ENCODE data around the gene ZNF507. TPM values are rescaled to one million over a fixed set of nuclear protein-coding genes. Genes with fewer than 3 reads are reported as not detected.
A peak's percentile ranks its signal among the peaks of the same experiment; 100 is the strongest.

The ZNF507 gene
- total RNA-seq, 4 donors from 2014 or later: 20.3 to 30.0 (median 22.5) TPM

GRCh38 chr19:32322541-32322940, 22.9 kb upstream of the ZNF507 start:
- peak; percentile 12 for DNase-seq
- Histone ChIP-seq H3K36me3 (no peaks in the 10 kb centered on the region), H3K9me3 (no peaks in the 10 kb centered on the region), H3K27ac (no peak overlapping the region), H3K4me1 (no peaks in the 10 kb centered on the region), H3K4me3 (no peak overlapping the region), H3K27me3 (no peaks in the 10 kb centered on the region)
- TF ChIP-seq POLR2AphosphoS5 (IDR thresholded peaks at IDR 0.05): no peak
- TF ChIP-seq EP300 (IDR thresholded peaks at IDR 0.05; ENCODE audit: low read depth): no peak
- TF ChIP-seq CTCF (IDR thresholded peaks at IDR 0.05): no peak
- no peak for TF ChIP-seq POLR2A (IDR thresholded peaks at IDR 0.05)
- 59 to 67% methylated on average over 1 to 7 of the region's 7 CpGs for WGBS, 2 donors (ENCODE audit: low coverage in 1 of 2)
- in situ Hi-C loops (cut with MboI; ENCODE audit: low pct_ligation_motif_present in 1 of 4, low pct_unique_long_range_greater_than_20kb in 1 of 4, low sequenced_read_pairs in 3 of 4) (loop anchor here in 3 of 4 donors (25.0 kb wide), 1 partner anchor 240 kb away; no protein-coding TSS in a partner anchor), intact Hi-C loops (cut with DNase I; ENCODE audit: low total_unique reads) (no loop called here)

DNA sequence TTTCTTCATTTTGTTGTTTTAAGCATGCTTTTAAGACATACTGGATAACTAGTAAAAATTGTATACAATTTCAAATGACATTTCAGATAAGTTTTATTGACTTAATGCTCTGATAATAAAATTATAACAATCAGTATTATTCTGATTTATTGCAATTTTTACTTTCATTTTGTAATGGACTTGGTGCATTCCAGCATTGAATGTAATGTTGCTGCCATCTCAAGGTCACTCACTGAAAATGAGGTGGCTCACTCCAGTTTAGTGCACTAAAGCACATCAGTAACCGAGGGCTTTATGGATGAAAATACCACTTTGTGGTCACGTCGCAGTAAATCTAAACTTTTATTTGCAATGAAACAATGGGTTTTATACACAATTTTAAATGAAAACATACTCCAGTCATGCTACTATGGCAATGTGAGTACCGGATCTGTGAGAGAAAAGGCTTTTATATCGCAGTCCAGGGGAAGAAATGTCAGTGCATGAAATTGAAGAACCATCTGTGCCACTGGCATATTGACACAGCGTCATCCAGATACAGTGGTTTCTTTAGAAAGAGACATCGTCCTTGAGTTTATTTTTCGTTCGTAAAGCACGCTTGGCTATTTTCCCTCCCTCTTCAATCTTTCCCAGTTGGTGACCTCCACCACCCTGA, 20.7 kb upstream of the ZNF507 start:
- no peaks in the 10 kb centered on the region for H3K9me3 ChIP-seq
- H3K27ac ChIP-seq: no peak overlapping the region
- no peaks in the 10 kb centered on the region for H3K4me1 ChIP-seq
- no peak for DNase-seq
- H3K36me3 ChIP-seq: no peaks in the 10 kb centered on the region
- 69 to 82% methylated on average over 10 of the region's 10 CpGs for WGBS, 2 donors (ENCODE audit: low coverage in 1 of 2)
- intact Hi-C loops (cut with DNase I; ENCODE audit: low total_unique reads): no loop called here
- H3K27me3 ChIP-seq: peaks cover 4% of the 10 kb centered on the region
- TF ChIP-seq POLR2A (IDR thresholded peaks at IDR 0.05) (no peak), POLR2AphosphoS5 (IDR thresholded peaks at IDR 0.05) (no peak), CTCF (IDR thresholded peaks at IDR 0.05) (no peak), EP300 (IDR thresholded peaks at IDR 0.05; ENCODE audit: low read depth) (no peak)
- no peak overlapping the region for H3K4me3 ChIP-seq
- in situ Hi-C loops (cut with MboI; ENCODE audit: low pct_ligation_motif_present in 1 of 4, low pct_unique_long_range_greater_than_20kb in 1 of 4, low sequenced_read_pairs in 3 of 4): loop anchor here (25.0 kb wide), 1 partner anchor 238 kb away; no protein-coding TSS in a partner anchor

DNA sequence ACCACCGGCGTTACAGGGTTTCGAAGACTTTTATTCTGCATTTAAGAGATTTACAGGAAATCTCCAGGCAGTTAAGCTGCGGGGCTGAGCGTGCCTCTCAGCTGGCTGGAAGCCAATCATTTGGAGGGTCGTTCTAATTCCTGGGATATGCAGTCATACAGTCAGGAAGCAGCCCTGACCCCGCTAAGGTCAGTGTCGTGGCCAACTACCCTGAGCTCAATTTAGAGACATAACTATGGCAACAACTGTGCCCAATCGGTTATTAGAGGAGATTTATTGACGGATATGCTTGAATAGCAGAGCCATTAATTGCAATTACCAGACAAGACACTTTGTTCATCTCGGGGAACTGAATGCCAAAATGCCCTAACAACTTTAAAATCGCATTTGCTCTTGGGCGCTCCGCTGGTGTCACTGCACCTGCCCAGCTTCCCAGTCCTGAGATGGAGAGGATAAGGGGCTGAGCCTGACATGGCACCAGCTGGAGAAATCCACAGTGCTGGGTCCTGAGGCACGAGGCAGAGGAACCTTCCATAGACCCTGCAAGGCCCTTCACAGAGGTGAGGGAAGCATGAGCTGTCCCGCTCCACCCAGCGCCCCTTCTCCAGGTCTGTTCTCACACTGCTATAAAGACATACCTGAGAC, 15.1 kb upstream of the ZNF507 start:
- Histone ChIP-seq H3K4me1 (no peaks in the 10 kb centered on the region), H3K36me3 (no peaks in the 10 kb centered on the region), H3K27me3 (peaks cover 4% of the 10 kb centered on the region), H3K9me3 (no peaks in the 10 kb centered on the region), H3K4me3 (no peak overlapping the region), H3K27ac (no peak overlapping the region)
- in situ Hi-C loops (cut with MboI; ENCODE audit: low pct_ligation_motif_present in 1 of 4, low pct_unique_long_range_greater_than_20kb in 1 of 4, low sequenced_read_pairs in 3 of 4): loop anchor here in 1 of 4 donors (25.0 kb wide), 1 partner anchor 232 kb away; no protein-coding TSS in a partner anchor
- TF ChIP-seq POLR2AphosphoS5 (IDR thresholded peaks at IDR 0.05) (no peak), POLR2A (IDR thresholded peaks at IDR 0.05) (no peak), EP300 (IDR thresholded peaks at IDR 0.05; ENCODE audit: low read depth) (no peak)
- 69 to 81% methylated on average over 6 to 17 of the region's 17 CpGs for WGBS, 2 donors (ENCODE audit: low coverage in 1 of 2)
- no peak for DNase-seq
- intact Hi-C loops (cut with DNase I; ENCODE audit: low total_unique reads): no loop called here

DNA sequence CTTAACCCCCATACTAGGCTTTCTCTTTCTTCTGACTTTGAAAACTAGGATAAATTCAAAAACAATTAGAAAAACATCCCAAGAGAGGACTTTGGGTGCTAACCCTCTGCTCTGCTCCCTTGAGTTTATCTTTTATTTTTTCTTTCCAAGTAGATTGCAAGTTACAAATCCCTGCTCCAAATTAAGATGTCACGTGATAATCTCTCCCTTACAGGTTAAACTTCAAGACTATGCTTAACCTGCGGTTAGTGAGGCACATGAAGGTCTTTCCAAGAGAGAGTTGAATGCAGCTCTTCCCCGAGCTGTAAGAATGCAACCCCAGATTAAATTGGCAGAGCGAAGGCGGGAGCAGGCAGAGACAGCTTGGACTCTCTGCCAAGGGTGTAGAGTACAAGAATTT, 12.2 kb upstream of the ZNF507 start:
- H3K36me3 ChIP-seq: no peaks in the 10 kb centered on the region
- peaks cover 4% of the 10 kb centered on the region for H3K27me3 ChIP-seq
- no peak for TF ChIP-seq CTCF (IDR thresholded peaks at IDR 0.05)
- no peak for TF ChIP-seq POLR2A (IDR thresholded peaks at IDR 0.05)
- no peak for TF ChIP-seq POLR2AphosphoS5 (IDR thresholded peaks at IDR 0.05)
- intact Hi-C loops (cut with DNase I; ENCODE audit: low total_unique reads) (no loop called here), in situ Hi-C loops (cut with MboI; ENCODE audit: low pct_ligation_motif_present in 1 of 4, low pct_unique_long_range_greater_than_20kb in 1 of 4, low sequenced_read_pairs in 3 of 4) (loop anchor here in 1 of 4 donors (25.0 kb wide), 1 partner anchor 229 kb away; no protein-coding TSS in a partner anchor)
- H3K4me1 ChIP-seq: peaks cover 0 to 6% (median 0%) of the 10 kb centered on the region in 4 donors
- WGBS, 2 donors (ENCODE audit: low coverage in 1 of 2): 58 to 69% methylated on average over 2 to 5 of the region's 5 CpGs
- no peaks in the 10 kb centered on the region for H3K9me3 ChIP-seq
- H3K4me3 ChIP-seq: no peak overlapping the region
- no peak overlapping the region for H3K27ac ChIP-seq
- no peak for DNase-seq

All from transverse colon (tissue), 4 donors.